ENCODE measurements around the gene TMEM145.

- TF ChIP-seq POLR2A (IDR thresholded peaks at IDR 0.05), result no peak
- TF ChIP-seq, protein P1, sequence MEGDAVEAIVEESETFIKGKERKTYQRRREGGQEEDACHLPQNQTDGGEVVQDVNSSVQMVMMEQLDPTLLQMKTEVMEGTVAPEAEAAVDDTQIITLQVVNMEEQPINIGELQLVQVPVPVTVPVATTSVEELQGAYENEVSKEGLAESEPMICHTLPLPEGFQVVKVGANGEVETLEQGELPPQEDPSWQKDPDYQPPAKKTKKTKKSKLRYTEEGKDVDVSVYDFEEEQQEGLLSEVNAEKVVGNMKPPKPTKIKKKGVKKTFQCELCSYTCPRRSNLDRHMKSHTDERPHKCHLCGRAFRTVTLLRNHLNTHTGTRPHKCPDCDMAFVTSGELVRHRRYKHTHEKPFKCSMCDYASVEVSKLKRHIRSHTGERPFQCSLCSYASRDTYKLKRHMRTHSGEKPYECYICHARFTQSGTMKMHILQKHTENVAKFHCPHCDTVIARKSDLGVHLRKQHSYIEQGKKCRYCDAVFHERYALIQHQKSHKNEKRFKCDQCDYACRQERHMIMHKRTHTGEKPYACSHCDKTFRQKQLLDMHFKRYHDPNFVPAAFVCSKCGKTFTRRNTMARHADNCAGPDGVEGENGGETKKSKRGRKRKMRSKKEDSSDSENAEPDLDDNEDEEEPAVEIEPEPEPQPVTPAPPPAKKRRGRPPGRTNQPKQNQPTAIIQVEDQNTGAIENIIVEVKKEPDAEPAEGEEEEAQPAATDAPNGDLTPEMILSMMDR (IDR thresholded peaks at IDR 0.05 in 4 of 5, conservative IDR thresholded peaks at IDR 0.05 in 1 of 5), result no peak
Observed at GRCh38 chr19:42313840-42314755, 989 bp downstream of the TMEM145 start.
